Brain microvascular endothelial cell (primary cell): ENCODE data around the gene ADCY3.

ENCODE experiments used
- DNase-seq: peaks from one replicate; pipeline ENCODE4 v3.0.0-alpha.2; 2020
- H3K27ac ChIP-seq: fragments of 250-450 bp; sonication (Bioruptor Pico); 2 replicates; pipeline ENCODE4 v1.5.1; 2020; ENCODE audit warnings: mild to moderate bottlenecking, moderate library complexity
- H3K27me3 ChIP-seq: fragments of 250-450 bp; sonication (Bioruptor Pico); replicated peaks from 2 replicates; pipeline ENCODE4 v1.5.1; 2020; ENCODE audit warnings: mild to moderate bottlenecking
- H3K36me3 ChIP-seq: fragments of 250-450 bp; sonication (Bioruptor Pico); replicated peaks from 2 replicates; pipeline ENCODE4 v1.5.1; 2020; ENCODE audit warnings: mild to moderate bottlenecking
- H3K4me3 ChIP-seq: 2 replicates; pipeline ENCODE4 v1.5.1; 2011; ENCODE audit warnings: low read depth, mild to moderate bottlenecking, control low read depth, low read length, moderate library complexity
- in situ Hi-C: cut with HindIII; loops from 2 replicates; pipeline ENCODE4 v1.10.0; 2017; ENCODE audit warnings: low sequenced_read_pairs, low pct_ligation_motif_present
- TF ChIP-seq, protein P1 (sequence below): IDR thresholded peaks from 2 replicates; pipeline ENCODE4 v1.5.1; 2011; ENCODE audit warnings: low read depth, mild to moderate bottlenecking, moderate library complexity, low read length, control low read depth, inconsistent platforms; ENCODE audit errors: missing control alignments

Gene ADCY3

GRCh38 chr2:24863641-24864040, 56.4 kb downstream of the ADCY3 start:
- in situ Hi-C loops: no loop called here

DNA sequence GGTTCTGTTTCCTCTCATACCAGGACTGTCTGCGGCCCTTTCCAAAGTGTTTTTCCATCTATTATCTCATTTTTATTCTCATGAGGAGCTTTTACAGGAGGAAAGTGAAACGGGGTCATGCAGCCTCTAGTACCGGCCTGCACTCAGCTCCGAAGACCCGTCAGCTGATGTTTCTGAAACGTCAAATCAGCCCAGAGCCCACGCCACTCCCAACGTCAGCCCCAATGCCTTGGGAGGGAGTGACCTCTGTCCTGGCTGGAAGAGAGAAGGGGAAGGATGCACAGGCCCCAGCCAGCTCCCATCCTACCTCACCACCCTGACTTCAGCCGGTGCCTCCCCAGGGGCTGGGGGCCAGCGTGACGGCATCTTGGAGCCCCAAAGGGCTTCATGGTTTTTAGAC, 58.5 kb downstream of the ADCY3 start:
- in situ Hi-C loops: no loop called here
- Histone ChIP-seq H3K4me3 (no peak overlapping the region), H3K36me3 (no peaks in the 10 kb centered on the region), H3K27ac (no peak overlapping the region), H3K27me3 (no peaks in the 10 kb centered on the region)
- no peak for DNase-seq
- TF ChIP-seq, protein P1, sequence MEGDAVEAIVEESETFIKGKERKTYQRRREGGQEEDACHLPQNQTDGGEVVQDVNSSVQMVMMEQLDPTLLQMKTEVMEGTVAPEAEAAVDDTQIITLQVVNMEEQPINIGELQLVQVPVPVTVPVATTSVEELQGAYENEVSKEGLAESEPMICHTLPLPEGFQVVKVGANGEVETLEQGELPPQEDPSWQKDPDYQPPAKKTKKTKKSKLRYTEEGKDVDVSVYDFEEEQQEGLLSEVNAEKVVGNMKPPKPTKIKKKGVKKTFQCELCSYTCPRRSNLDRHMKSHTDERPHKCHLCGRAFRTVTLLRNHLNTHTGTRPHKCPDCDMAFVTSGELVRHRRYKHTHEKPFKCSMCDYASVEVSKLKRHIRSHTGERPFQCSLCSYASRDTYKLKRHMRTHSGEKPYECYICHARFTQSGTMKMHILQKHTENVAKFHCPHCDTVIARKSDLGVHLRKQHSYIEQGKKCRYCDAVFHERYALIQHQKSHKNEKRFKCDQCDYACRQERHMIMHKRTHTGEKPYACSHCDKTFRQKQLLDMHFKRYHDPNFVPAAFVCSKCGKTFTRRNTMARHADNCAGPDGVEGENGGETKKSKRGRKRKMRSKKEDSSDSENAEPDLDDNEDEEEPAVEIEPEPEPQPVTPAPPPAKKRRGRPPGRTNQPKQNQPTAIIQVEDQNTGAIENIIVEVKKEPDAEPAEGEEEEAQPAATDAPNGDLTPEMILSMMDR: no peak

More at GRCh38 chr2:24863641-24864040, 56.4 kb downstream of the ADCY3 start:
- TF ChIP-seq, protein P1: no peak
- Histone ChIP-seq H3K4me3 (no peak overlapping the region), H3K36me3 (no peaks in the 10 kb centered on the region), H3K27ac (no peak overlapping the region), H3K27me3 (no peaks in the 10 kb centered on the region)
- DNase-seq: no peak

DNA sequence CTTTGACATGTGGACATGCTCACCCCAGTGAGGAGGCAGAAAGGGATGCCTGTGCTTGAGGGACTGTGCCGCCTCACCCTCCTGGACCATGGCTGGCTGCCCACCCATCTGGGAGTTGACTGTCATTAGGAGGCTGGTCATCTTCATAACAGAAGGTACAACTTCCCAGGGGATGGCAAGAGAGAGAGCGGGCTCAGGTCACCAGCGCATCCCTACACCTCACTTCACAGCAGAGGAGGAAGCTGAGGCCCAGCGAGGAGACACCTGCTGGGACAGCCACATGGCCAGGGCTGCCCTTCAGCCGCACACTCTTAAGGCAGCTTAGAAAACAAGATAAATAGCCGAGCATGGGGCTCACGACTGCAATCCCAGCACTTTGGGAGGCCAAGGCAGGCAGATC, 59.4 kb downstream of the ADCY3 start:
- no peak for DNase-seq

GRCh38 chr2:24859968-24860600, 60.0 kb downstream of the ADCY3 start:
- no peak overlapping the region for H3K4me3 ChIP-seq
- DNase-seq: no peak
- no peaks in the 10 kb centered on the region for H3K27me3 ChIP-seq

More for the DNA sequence above, 59.4 kb downstream of the ADCY3 start:
- Histone ChIP-seq H3K36me3 (no peaks in the 10 kb centered on the region), H3K4me3 (no peak overlapping the region), H3K27ac (no peak overlapping the region), H3K27me3 (no peaks in the 10 kb centered on the region)
- in situ Hi-C loops: no loop called here
- TF ChIP-seq, protein P1: no peak

DNA sequence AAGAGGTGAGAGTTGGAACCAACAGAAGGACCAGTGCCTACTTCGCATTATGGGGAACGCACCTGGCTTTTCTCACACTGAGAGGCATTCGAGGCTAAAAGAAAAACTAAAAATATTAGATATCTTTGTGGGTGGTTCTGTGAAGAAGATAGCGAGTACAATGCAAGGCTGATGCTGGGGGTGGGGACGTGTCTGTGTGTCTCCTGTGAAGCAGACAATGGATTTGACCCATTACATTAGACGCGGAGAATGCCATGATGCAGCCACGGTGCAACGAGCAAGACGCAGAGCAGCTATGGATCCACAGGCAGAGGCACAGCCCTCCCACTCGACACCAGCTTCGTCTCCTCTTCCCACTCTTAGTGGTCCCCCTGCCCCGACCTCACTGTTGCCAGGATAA, 61.0 kb downstream of the ADCY3 start:
- no peak for DNase-seq

More at GRCh38 chr2:24859968-24860600, 60.0 kb downstream of the ADCY3 start:
- no peaks in the 10 kb centered on the region for H3K36me3 ChIP-seq
- H3K27ac ChIP-seq: no peak overlapping the region
- TF ChIP-seq, protein P1: no peak
- in situ Hi-C loops: no loop called here

DNA sequence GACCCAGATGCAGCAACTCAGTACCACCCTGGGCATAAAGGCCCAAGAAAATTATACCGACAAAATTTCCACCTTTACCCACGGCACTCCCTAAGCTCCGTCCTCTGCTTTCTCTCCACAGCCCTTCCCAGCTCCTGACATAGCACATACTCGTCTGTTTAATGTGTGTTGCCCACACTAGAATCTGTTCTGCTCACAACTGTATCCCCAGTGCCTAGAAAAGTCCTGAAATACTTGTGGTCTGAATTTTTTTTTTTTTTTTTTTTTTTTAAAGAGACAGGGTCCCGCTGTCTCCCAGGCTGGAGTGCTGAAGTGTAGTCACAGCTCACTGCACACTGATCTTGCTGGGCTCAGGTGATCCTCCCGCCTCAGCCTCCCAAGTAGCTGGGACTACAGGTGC, 62.3 kb downstream of the ADCY3 start:
- DNase-seq: no peak
- H3K27me3 ChIP-seq: no peaks in the 10 kb centered on the region
- no peak overlapping the region for H3K27ac ChIP-seq
- no peaks in the 10 kb centered on the region for H3K36me3 ChIP-seq
- in situ Hi-C loops: no loop called here
- H3K4me3 ChIP-seq: no peak overlapping the region
- TF ChIP-seq, protein P1: no peak

More for the DNA sequence above, 61.0 kb downstream of the ADCY3 start:
- TF ChIP-seq, protein P1: no peak
- Histone ChIP-seq H3K27me3 (no peaks in the 10 kb centered on the region), H3K4me3 (no peak overlapping the region), H3K36me3 (no peaks in the 10 kb centered on the region), H3K27ac (no peak overlapping the region)
- in situ Hi-C loops: no loop called here
